ENCODE results near the gene GNPAT. TPM values are rescaled to one million over a fixed set of nuclear protein-coding genes. Genes with fewer than 3 reads are reported as not detected.

The GNPAT gene
- total RNA-seq (2022) (60.9 and 64.4 TPM in 2 replicates), Bru-seq, nascent RNA (percentile 82 among the genes with signal in this experiment), BruChase-seq, experiment 1, labeled RNA remaining after a 6-hour chase (percentile 90 among the genes with signal in this experiment), BruChase-seq, experiment 2, labeled RNA remaining after a 2-hour chase (percentile 88 among the genes with signal in this experiment)
- long read RNA-seq, transcript GNPAT-201 (16 exons, 2,643 nt) = major isoform, 183 of 256 reads
- long read RNA-seq, transcript GNPAT-206 (17 exons, 2,685 nt) = minor isoform, 6 of 256 reads
- long read RNA-seq, partial matches to known transcripts = 9 of 256 reads
- long read RNA-seq, other reads (novel, unspliced or antisense) = 58 of 256 reads

DNA sequence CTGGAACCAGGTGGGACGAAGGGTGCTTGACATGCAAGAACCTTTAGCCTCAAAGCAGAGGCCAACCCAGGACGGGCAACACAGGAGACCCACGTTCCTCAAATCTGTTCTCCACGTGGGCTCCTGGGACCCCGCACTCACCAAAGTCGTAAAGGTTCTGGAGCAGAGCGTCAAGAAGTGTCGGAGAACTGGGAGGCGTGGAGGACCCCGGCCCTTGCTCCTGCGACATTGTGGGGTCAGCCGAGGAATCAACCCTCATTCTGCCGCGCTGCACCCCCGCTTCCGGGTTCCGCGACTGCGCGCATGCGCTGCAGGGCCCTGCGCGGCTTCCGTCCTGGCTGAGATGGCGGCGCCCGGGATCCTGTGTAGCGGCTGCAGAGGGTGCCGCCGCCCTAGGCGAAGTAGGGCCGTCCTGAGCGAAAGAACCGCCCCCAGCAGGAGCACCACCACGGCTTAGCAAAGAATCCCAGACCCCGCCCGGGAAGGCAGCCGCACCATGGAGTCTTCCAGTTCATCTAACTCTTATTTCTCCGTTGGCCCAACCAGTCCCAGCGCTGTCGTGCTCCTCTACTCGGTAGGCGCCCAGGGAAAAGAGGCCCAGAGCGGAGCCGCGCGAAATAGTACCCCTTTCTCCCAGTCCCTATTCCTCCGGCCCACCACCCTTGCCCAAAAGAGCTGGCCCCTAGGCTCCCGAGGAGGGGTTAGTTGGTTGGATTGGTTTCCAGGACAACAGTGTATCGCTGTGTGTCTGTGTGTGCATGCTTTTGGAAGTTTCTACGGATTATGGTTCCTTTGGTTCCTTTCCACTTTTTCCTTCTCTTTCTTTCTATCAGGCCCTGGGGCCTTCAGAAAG is at the start of gene GNPAT:
GNPAT (plus strand) TSS at position 330 of the 853 bp plus-strand sequence; CDS start at position 497, 167 bp downstream.
- intact Hi-C loops (cut with micrococcal nuclease) = loop anchor here (1.0 kb wide), 2 partner anchors 96 to 349 kb away; partner anchors contain the start of gene EXOC8
- Mint-ChIP-seq H3K9me3 (ENCODE audit: unreplicated experiment) (no peaks in the 10 kb centered on the region), H3K4me3 (ENCODE audit: unreplicated experiment) (peak within 1 kb of the TSS; percentile 85), H3K27ac (ENCODE audit: low read depth, unreplicated experiment) (peak within 1 kb of the TSS; percentile 97), H3K36me3 (ENCODE audit: insufficient read depth, unreplicated experiment) (peaks cover 37% of the 10 kb centered on the region), H3K4me1 (ENCODE audit: insufficient read depth, unreplicated experiment) (peaks cover 50% of the 10 kb centered on the region), H3K27me3 (ENCODE audit: insufficient read depth, unreplicated experiment) (no peaks in the 10 kb centered on the region)
- CTCF ChIA-PET = interaction anchor here (0.6 to 1.7 kb wide), 12 partner anchors 11 to 515 kb away, joined by 3 to 10 read pairs (median 4); no protein-coding TSS in a partner anchor
- DNase-seq (ENCODE audit: unreplicated experiment) = peak; percentile 95
- TF ChIP-seq, protein P1, sequence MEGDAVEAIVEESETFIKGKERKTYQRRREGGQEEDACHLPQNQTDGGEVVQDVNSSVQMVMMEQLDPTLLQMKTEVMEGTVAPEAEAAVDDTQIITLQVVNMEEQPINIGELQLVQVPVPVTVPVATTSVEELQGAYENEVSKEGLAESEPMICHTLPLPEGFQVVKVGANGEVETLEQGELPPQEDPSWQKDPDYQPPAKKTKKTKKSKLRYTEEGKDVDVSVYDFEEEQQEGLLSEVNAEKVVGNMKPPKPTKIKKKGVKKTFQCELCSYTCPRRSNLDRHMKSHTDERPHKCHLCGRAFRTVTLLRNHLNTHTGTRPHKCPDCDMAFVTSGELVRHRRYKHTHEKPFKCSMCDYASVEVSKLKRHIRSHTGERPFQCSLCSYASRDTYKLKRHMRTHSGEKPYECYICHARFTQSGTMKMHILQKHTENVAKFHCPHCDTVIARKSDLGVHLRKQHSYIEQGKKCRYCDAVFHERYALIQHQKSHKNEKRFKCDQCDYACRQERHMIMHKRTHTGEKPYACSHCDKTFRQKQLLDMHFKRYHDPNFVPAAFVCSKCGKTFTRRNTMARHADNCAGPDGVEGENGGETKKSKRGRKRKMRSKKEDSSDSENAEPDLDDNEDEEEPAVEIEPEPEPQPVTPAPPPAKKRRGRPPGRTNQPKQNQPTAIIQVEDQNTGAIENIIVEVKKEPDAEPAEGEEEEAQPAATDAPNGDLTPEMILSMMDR (IDR thresholded peaks at IDR 0.05; ENCODE audit: unreplicated experiment) = no peak
- BruUV-seq (replicated peaks) = no TSS peak
- POLR2A ChIA-PET = interaction anchor here (0.6 to 6.5 kb wide), 60 partner anchors 8 to 971 kb away, joined by 3 to 343 read pairs (median 4); partner anchors contain the start of genes ARV1, EGLN1, EXOC8 and SPRTN

DNA sequence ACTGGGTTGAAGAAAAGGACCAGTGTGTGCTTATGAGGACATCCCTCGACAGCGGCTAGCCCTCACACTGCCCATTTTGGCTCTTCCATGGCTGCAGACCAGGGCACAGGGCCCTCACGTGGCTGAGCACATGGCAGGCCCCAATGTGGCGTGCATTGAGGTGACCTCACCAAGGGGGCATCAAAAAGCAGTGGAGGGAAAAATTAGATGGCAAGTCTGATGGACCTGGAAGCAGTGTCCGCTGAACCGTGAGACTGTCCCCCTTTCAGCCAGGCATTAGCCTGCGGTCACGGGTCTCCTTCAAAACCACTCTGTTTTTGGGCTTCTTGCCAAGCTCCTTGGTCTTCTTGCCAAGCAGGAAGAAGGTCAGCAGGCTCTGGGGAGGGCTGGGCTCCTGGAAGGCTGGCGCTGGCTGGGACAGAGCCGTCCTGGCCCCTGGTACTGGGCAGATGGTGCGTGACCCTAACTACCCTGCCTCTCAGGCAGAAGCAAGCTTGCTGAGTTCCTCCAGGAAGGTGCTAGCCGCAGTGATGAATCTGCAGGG is 48.3 kb upstream of the GNPAT start:
- peaks cover 17% of the 10 kb centered on the region for H3K27me3 Mint-ChIP-seq (ENCODE audit: insufficient read depth, unreplicated experiment)
- H3K27ac Mint-ChIP-seq (ENCODE audit: low read depth, unreplicated experiment) = no peak overlapping the region
- BruUV-seq (replicated peaks) = no TSS peak
- H3K4me3 Mint-ChIP-seq (ENCODE audit: unreplicated experiment) = no peak overlapping the region
- no peaks in the 10 kb centered on the region for H3K4me1 Mint-ChIP-seq (ENCODE audit: insufficient read depth, unreplicated experiment)
- ChIA-PET POLR2A (interaction anchor here (0.5 to 0.6 kb wide), 2 partner anchors 23 to 1951 kb away, joined by 3 read pairs; no protein-coding TSS in a partner anchor), CTCF (interaction anchor here (0.7 kb wide), 2 partner anchors 10 to 39 kb away, joined by 3 read pairs; no protein-coding TSS in a partner anchor)
- DNase-seq (ENCODE audit: unreplicated experiment) = peak; percentile 73
- H3K36me3 Mint-ChIP-seq (ENCODE audit: insufficient read depth, unreplicated experiment) = no peaks in the 10 kb centered on the region
- TF ChIP-seq, protein P1 (IDR thresholded peaks at IDR 0.05; ENCODE audit: unreplicated experiment) = no peak
- H3K9me3 Mint-ChIP-seq (ENCODE audit: unreplicated experiment) = no peaks in the 10 kb centered on the region
- intact Hi-C loops (cut with micrococcal nuclease) = no loop called here

DNA sequence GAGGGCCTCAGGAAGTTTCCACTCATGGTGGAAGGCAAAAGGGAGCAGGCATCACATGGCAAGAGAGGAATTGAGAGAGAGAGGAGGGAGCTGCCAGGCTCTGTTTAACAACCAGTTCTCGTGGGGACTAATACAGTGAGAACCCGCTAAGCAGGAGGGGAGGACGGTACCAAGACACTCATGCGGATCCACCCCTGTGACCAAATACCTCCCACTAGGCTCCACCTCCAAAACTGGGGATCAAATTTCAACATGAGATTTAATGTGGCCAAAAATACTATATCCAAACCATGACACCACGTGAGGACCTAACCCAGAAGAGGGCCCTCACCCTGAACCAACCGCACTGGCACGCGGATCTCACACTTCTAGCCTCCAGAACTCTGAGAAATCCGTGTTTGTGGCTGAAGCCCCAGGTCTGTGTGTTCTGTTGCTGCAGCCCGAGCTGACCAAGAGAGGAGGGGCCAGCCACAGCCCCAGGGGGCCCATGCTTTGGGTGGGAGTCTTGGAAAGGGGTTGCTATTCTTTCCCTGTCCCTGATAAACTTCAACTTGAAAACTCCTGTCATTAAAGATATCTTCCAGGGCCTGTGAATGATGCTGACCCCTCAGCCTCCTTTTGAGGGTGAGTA is 47.2 kb upstream of the GNPAT start:
- Mint-ChIP-seq H3K27me3 (ENCODE audit: insufficient read depth, unreplicated experiment) (peaks cover 5% of the 10 kb centered on the region), H3K9me3 (ENCODE audit: unreplicated experiment) (no peaks in the 10 kb centered on the region), H3K36me3 (ENCODE audit: insufficient read depth, unreplicated experiment) (no peaks in the 10 kb centered on the region), H3K27ac (ENCODE audit: low read depth, unreplicated experiment) (no peak overlapping the region), H3K4me1 (ENCODE audit: insufficient read depth, unreplicated experiment) (no peaks in the 10 kb centered on the region), H3K4me3 (ENCODE audit: unreplicated experiment) (no peak overlapping the region)
- no TSS peak for BruUV-seq (replicated peaks)
- TF ChIP-seq, protein P1 (IDR thresholded peaks at IDR 0.05; ENCODE audit: unreplicated experiment) = no peak
- intact Hi-C loops (cut with micrococcal nuclease) = no loop called here
- ChIA-PET CTCF (interaction anchor here (0.6 to 1.8 kb wide), 5 partner anchors 9 to 77 kb away, joined by 3 to 7 read pairs (median 3); no protein-coding TSS in a partner anchor), POLR2A (no interaction called here)
- no peak for DNase-seq (ENCODE audit: unreplicated experiment)

All from MCF 10A (cell line).